GM21786 (cell line): ENCODE measurements around the gene SASH1.

ENCODE experiments used
- ATAC-seq: cut with Tn5 transposase; IDR thresholded peaks from one replicate; pipeline ENCODE4 v1.9.1; 2021; ENCODE audit not compliant: unreplicated experiment

SASH1 gene

GRCh38 chr6:148398678-148399077 lies 56.0 kb downstream of the SASH1 start:
- ATAC-seq = no peak

GRCh38 chr6:148401571-148401970 lies 58.9 kb downstream of the SASH1 start:
- no peak for ATAC-seq

GRCh38 chr6:148404456-148405054 lies 61.9 kb downstream of the SASH1 start:
- no peak for ATAC-seq

- no peak for ATAC-seq
Measured at GRCh38 chr6:148405894-148406293, 63.3 kb downstream of the SASH1 start.

- ATAC-seq = no peak
Measured at GRCh38 chr6:148406579-148407371, 64.1 kb downstream of the SASH1 start.

- no peak for ATAC-seq
Measured at GRCh38 chr6:148407372-148407771, 64.7 kb downstream of the SASH1 start.

GRCh38 chr6:148413321-148414091 lies 70.9 kb downstream of the SASH1 start:
- no peak for ATAC-seq

- ATAC-seq = no peak
Measured at GRCh38 chr6:148414092-148414489, 71.5 kb downstream of the SASH1 start.

GRCh38 chr6:148414836-148415235 lies 72.2 kb downstream of the SASH1 start:
- ATAC-seq = no peak

GRCh38 chr6:148415511-148416260 lies 73.0 kb downstream of the SASH1 start:
- no peak for ATAC-seq

GRCh38 chr6:148416330-148416965 lies 73.8 kb downstream of the SASH1 start:
- no peak for ATAC-seq

- no peak for ATAC-seq
Measured at GRCh38 chr6:148417045-148417444, 74.4 kb downstream of the SASH1 start.

GRCh38 chr6:148419430-148419829 lies 76.8 kb downstream of the SASH1 start:
- ATAC-seq = no peak

GRCh38 chr6:148422085-148422484 lies 79.4 kb downstream of the SASH1 start:
- ATAC-seq = no peak

GRCh38 chr6:148423133-148423532 lies 80.5 kb downstream of the SASH1 start:
- no peak for ATAC-seq

GRCh38 chr6:148423601-148424270 lies 81.1 kb downstream of the SASH1 start:
- ATAC-seq = no peak

- ATAC-seq = no peak
Measured at GRCh38 chr6:148425443-148425842, 82.8 kb downstream of the SASH1 start.

- no peak for ATAC-seq
Measured at GRCh38 chr6:148426317-148426977, 83.8 kb downstream of the SASH1 start.

- ATAC-seq = no peak
Measured at GRCh38 chr6:148427333-148427732, 84.7 kb downstream of the SASH1 start.

GRCh38 chr6:148429423-148429822 lies 86.8 kb downstream of the SASH1 start:
- no peak for ATAC-seq
